GM21423 (cell line): ENCODE results near the gene ANKRD63.

Experiments used
- ATAC-seq: cut with Tn5 transposase; IDR thresholded peaks from one replicate; pipeline ENCODE4 v1.9.1; 2021; ENCODE audit warnings: mild to moderate bottlenecking, moderate library complexity; ENCODE audit not compliant: unreplicated experiment

ANKRD63 gene, protein sequence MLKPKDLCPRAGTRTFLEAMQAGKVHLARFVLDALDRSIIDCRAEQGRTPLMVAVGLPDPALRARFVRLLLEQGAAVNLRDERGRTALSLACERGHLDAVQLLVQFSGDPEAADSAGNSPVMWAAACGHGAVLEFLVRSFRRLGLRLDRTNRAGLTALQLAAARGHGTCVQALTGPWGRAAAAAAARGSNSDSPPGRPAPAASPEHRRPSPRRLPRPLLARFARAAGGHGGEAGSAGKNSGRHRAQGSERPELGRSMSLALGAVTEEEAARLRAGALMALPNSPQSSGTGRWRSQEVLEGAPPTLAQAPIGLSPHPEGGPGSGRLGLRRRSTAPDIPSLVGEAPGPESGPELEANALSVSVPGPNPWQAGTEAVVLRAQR

GRCh38 chr15:40282869-40283614 is at the start of gene ANKRD63:
ANKRD63 (minus strand) TSS chr15:40283064; CDS start chr15:40282586, 478 bp downstream.
- no peak for ATAC-seq

- no peak for ATAC-seq
Measured at GRCh38 chr15:40332113-40332781, 49.4 kb upstream of the ANKRD63 start.

DNA sequence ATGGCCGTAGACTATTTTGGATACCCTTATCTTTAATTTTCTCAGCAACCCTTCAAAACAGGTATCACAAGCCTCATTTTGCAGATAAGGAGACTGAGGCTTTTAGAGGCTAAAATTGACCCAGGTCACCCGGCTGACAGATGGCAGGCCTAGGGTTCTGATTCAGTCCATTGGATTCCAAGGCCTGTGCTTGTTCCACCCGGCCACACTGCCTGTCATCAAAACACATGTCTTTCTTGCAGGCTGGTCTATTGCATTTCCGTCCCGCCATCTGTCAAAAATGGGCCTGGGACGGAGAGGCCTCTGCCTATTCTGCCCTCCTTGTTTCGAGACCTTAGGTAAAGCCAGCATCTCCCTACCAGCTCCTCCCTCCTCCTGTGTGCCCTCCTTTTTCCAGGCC is 48.8 kb upstream of the ANKRD63 start:
- ATAC-seq = no peak

- ATAC-seq = no peak
Measured at GRCh38 chr15:40331026-40331425, 48.2 kb upstream of the ANKRD63 start.

DNA sequence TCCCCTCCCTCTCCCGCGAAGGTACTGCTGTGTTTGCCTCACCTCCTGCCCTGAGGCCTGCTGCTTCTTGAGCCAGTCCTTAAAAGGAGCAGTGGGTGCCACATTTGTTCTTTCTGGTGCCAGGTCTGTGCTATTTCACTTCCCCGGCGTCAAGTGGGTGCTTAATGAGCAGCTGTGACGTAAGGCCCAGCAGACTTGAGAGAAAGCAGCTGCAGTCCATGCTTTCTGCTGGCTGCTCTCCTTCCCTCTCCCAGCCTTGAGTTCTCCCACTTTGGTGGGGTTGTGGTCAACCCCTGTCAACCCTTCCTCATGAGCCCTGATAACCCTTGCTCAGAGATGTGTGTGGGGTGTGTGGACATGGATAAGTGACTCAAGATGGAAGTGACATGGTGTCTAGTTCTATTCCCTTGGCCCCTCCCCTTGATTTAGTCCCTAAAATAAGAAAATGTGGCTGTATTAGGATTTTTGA is 47.5 kb upstream of the ANKRD63 start:
- ATAC-seq = no peak

- ATAC-seq = no peak
Measured at GRCh38 chr15:40329804-40330203, 46.9 kb upstream of the ANKRD63 start.

DNA sequence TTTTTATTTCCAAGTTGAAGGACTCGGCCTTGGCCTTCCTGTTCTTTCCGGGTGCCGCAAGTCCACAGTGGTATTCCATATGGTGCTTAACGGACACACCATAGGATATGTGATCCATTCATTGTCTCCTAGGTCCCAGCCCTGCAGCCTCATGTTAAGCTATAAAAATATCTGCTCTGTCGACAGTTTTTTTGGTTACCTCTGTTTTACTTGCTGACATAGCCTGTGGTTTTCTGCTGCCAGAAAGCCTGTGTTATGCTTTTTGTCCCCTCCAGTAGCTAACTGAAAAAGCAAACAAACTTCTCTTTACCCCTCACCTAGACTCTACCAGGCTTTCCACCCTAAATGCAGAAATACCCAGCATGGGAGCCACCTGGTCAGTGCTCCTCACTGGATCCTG is 45.9 kb upstream of the ANKRD63 start:
- no peak for ATAC-seq

- ATAC-seq = no peak
Measured at GRCh38 chr15:40328176-40328575, 45.3 kb upstream of the ANKRD63 start.

- no peak for ATAC-seq
Measured at GRCh38 chr15:40327457-40327856, 44.6 kb upstream of the ANKRD63 start.

- no peak for ATAC-seq
Measured at GRCh38 chr15:40325700-40326099, 42.8 kb upstream of the ANKRD63 start.

DNA sequence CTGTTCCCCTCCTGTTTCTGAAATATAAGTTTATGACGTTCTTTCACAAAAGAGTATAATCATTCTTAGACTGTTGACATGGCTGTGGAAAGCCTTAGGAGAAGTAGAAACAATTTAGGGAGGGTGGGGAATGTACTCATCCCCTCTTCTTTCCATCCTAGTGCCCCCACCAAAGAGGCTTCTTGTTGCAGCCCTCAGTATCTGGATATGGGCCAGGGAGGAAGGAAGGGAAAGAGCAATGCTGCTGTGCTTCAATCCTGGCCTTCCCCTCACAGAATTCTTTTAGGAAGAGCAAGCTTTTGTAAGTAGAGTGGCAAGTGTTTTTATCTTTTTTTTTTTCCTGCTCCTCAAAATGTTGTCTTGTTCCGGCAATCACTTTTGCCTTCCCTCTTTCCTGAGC is 42.3 kb upstream of the ANKRD63 start:
- ATAC-seq = no peak

DNA sequence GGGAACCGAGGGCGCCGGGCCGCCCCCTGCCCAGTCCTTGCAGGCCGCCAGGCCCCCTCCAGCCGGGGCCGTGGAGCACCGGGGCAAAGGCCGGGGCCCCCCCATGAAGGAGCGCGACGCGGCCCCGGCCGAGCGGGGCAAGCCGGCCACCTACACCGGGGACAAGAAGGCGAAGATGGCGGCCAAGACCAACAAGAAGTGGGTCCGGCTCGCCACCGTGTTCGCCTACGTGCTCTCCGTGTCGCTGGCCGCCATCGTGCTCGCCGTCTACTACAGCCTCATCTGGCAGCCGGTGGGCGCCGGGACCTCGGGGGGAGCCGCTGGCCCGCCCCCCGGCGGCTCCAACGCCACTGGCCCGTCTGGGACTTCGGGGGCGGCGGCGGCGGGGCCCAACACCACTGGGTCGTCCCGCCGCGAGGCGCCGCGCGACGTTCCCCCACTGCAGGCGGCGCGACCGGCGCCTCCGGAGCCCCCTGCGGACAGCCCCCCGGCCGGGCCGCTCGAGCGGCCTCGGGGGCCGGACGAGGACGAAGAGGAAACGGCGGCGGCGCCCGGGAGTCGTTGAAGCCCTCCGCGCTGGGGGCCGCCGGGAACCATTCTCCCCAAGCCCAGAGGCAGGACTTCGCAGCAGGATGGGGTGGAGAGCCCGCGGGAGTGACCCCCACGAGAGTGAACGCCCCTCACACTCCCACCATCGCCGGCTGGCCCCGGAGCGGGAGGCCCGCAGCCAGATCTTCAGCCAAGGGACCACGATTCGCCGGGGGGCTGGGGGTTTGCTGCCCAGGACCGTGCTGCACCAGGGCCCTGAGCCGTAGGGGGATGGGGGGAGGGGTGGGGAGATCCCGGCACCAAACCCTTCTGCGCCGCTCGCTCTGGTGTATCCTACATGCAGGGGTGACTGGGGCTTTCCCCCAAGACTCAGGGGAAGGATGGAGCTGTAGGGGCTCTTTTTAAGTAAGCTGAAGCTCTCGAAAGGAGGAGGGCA is 41.4 kb upstream of the ANKRD63 start:
- ATAC-seq = peak; percentile 4

DNA sequence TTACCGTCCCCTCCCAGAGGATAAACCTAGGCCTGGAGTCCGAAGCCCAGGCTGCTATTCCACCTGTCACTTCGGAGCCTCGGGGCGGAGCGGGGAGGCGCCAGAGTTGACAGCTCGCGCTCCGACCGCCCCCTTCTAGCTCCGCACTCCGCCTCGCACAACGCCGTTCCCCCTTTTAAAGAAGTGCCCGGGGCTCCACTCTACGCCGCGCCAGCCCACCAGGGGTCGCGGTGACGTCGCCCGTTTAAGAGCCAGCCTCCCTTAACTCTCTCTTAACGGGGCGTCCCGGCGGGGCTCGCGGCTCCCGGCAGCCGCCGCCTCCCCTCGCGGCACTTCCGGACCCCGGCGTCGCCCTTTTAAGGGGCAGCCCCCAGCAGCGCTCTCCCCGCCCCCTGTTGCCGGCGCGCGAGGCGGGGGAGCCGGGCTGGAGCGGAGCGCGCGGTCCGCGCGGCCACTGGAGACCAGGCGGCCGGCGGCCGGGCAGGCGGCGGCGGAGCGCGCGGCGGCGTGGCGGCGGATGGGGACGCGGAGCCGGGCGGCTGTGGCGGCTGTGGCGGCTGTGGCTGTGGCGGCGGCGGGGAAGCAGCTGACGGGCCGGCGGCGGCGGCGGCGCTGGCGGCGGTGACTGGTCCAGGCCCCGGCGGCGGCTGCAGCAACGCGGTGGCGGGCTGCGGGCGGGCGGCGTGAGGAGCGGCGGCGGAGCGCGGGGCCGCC is 40.5 kb upstream of the ANKRD63 start, which contains the start of gene INAFM2:
INAFM2 (plus strand) TSS at position 454 of the 714 bp plus-strand sequence. CDS start 364 bp downstream, outside the sequence.
- ATAC-seq = peak; percentile 91

- ATAC-seq = no peak
Measured at GRCh38 chr15:40322531-40323238, 39.8 kb upstream of the ANKRD63 start.

- no peak for ATAC-seq
Measured at GRCh38 chr15:40320931-40321371, 38.1 kb upstream of the ANKRD63 start.

DNA sequence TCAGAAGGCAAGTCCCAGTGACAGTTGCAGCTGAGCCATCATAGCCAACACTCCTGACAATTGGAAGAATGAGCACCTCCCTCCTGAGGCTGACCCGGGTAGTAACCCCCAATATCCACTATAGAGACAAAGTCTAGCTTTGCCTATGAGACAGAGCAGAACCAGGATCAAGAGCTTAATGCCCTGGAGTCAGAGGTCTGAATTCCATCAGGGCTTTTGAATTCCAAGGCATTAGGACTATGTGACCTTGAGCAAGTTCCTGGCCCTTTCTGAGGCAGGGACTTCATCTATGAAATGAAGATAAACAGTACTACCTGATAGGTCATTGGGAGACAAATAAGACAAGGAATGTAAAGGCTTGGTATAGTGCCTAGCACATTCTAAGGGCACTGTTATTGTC is 37.5 kb upstream of the ANKRD63 start:
- no peak for ATAC-seq

DNA sequence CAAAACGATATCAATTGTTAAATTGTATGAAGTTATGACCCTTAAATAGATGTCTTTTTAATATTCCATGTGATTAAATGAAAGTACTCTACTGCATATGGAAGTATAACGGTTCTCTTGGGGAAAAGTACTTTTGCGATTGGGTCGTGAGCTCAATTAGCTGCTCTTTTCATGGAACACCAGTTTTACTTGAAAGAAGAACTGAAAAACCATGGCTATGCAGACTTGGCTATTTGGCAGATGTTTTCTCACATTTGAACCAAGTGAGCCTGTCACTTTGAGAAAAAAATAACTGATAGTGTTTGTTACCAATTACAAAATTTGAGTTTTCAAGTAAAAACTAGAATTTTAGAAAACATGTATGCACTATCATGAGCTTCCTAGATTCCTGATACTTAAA is 34.7 kb upstream of the ANKRD63 start:
- ATAC-seq = no peak

DNA sequence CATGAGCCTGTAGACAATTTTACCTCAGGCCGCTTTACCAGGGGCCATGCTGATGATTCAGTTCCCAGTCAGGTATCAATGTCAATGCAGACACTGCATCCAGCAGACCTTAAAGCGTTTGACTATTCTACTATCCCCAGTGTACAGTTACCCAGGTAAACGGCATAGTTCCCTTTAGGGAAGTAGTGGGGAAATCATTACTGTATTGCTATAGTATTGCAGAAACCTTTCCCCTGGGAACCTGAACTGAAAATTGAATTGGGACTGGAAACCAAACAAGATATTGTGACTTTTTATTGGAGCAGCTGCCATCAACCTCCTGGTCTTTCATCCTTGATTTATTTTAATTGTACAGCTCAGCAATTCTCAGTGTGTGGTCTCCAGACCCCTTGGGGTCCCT is 34.1 kb upstream of the ANKRD63 start:
- no peak for ATAC-seq

DNA sequence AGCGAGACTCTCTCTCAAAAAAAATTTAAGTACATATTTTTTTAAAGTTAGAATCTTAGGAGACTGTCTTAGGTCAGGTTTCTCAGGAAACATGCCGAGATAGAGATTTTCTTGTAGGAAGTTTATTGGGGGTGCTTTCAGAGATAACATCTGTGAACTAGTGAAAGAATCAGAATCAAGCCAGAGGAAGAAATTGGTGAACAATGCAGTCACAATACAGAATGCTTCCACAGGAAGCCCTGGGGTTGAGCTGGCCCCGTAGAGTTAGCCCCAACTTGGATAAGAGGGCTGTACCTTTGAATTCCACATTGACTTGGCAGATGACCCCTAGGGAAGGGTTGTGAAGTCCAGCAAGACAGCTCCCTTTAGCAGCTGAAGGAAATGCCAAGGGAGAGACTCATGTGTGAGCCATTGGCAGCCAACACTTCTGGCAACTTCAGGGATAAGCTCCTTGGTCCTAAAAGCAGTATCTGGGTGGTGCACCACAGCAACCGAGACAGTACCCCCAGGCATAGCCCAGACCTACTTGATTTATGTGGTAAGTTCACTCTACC is 31.9 kb upstream of the ANKRD63 start:
- no peak for ATAC-seq
